ENCODE data around the gene SCAANT1.

- TF ChIP-seq EZH2phosphoT487 (conservative IDR thresholded peaks at IDR 0.05; ENCODE audit: low read length) (no peak), CTCF (IDR thresholded peaks at IDR 0.05; ENCODE audit: insufficient read depth, low read length, poor library complexity, severe bottlenecking) (no peak)
Observed at GRCh38 chr3:63877737-63878393, 34.3 kb downstream of the SCAANT1 start.
